Adrenal gland (tissue), 12 donors: Measurements from ENCODE around the gene IGFALS. TPM values are rescaled to one million over a fixed set of nuclear protein-coding genes. Genes with fewer than 3 reads are reported as not detected.

ENCODE experiments used
- DNase-seq, 7 donors: peaks; one replicate each; pipeline ENCODE4 v3.0.0-alpha.2; 2019 to 2020
- H3K27ac ChIP-seq, 5 donors: fragments of 200-600 bp; sonication (generic) in 4 of 5; 1 replicate in 3 of 5; 2 replicates in 2 of 5; pipeline versions ENCODE4 v1.5.1 to v1.8.0; 2016 to 2020; ENCODE audit warnings: mild to moderate bottlenecking in 1 of 5
- H3K27me3 ChIP-seq: fragments of 200-600 bp; 2 replicates; pipeline ENCODE4 v1.8.0; 2021
- H3K36me3 ChIP-seq, 2 donors: fragments of 200-600 bp; replicated peaks in 1 of 2; 1 replicate in 1 of 2; 2 replicates in 1 of 2; pipeline versions ENCODE4 v1.5.1 to v1.8.0; 2018 to 2022
- H3K4me1 ChIP-seq, 2 donors: fragments of 200-600 bp; replicated peaks in 1 of 2; 1 replicate in 1 of 2; 2 replicates in 1 of 2; pipeline versions ENCODE4 v1.5.1 to v1.8.0; 2018 to 2021
- H3K4me3 ChIP-seq, 4 donors: fragments of 200-600 bp; sonication (generic) in 3 of 4; one replicate each; pipeline ENCODE4 v1.5.1; 2016 to 2018
- H3K9me3 ChIP-seq, 3 donors: fragments of 200-600 bp; sonication (generic) in 1 of 3; replicated peaks in 1 of 3; 1 replicate in 2 of 3; 2 replicates in 1 of 3; pipeline versions ENCODE4 v1.5.1 to v1.8.0; 2016 to 2021
- CTCF ChIP-seq, 6 experiments: fragments of 450-650 bp in 4 of 6; fragments of 200-600 bp in 2 of 6; sonication (generic) in 1 of 6; IDR thresholded peaks; 1 replicate in 5 of 6; 2 replicates in 1 of 6; pipeline versions ENCODE4 v1.5.1 to v1.8.0; 2016 to 2021; ENCODE audit warnings: antibody characterized with exemption in 6 of 6, mild to moderate bottlenecking in 2 of 6, moderate library complexity in 1 of 6
- POLR2A ChIP-seq, 2 donors: fragments of 450-650 bp; IDR thresholded peaks; one replicate each; pipeline ENCODE4 v1.6.1; 2017; ENCODE audit warnings: antibody characterized with exemption in 2 of 2, mild to moderate bottlenecking in 2 of 2, moderate library complexity in 1 of 2
- WGBS, 4 donors: extraction: QIAGEN DNeasy Blood & Tissue Kit in 2 of 4; methylation state at CpG; one replicate each; pipeline versions ENCODE4 v1.1.5 to v1.1.7; 2013 to 2017; 5-methylcytosine and 5-hydroxymethylcytosine counted together
- intact Hi-C, 2 donors: fragments of 100-400 bp; cut with DNase I; formaldehyde crosslinking; loops; one replicate each; pipeline versions ENCODE4 v1.14.1 to v1.15.0; 2022 to 2023
- polyA plus RNA-seq, 3 donors: library from polyadenylated mRNA; stranded (reverse); fragments of 200-250 nt in 2 of 3; fragments of 350-450 nt in 1 of 3; fragmentation: Illumina TruSeq in 1 of 3; extraction: RNeasy Lipid Tissue Mini Kit (QIAGEN cat#74804) in 1 of 3; gene quantifications; one replicate each; pipeline ENCODE4 v1.2.3, GENCODE V29; 2013 to 2014
- total RNA-seq, 9 donors: library from RNA; depleted of rRNA in 4 of 9; stranded (reverse); fragments of >200 nt in 4 of 9; fragments of 120-200 nt in 1 of 9; fragmentation: NEBNext Ultra II Directional in 1 of 9; extraction: Animal tissue kit (Norgen Biotek cat#: 25700) in 1 of 9; gene quantifications; one replicate each; pipeline versions ENCODE4 v1.1.0 to v1.2.4, GENCODE V29; 2013 to 2023
- donor health status: healthy with polysubstance abuse.
- donor health status: Bipolar disorder and iron deficiency.
- donor health status: DM: yes; HTN: yes; CAD: no.
- donor health status: DM: no; HTN: no; CAD: no.
- donor health status: DM: no; HTN: no; CAD: no.
- donor health status: DM: yes; HTN: yes; CAD: no.

IGFALS gene
- total and polyA plus RNA-seq, 12 donors: 0.11 to 3.9 (median 0.31) TPM; not detected in 2

- no peak overlapping the region for H3K27ac ChIP-seq
- H3K4me1 ChIP-seq: no peaks in the 10 kb centered on the region
- H3K4me3 ChIP-seq: no peak overlapping the region
- DNase-seq: no peak
- H3K9me3 ChIP-seq: no peaks in the 10 kb centered on the region
- TF ChIP-seq CTCF (IDR thresholded peaks at IDR 0.05) (no peak), POLR2A (IDR thresholded peaks at IDR 0.05) (no peak)
- peaks cover 0 to 31% of the 10 kb centered on the region in 2 donors for H3K36me3 ChIP-seq
- H3K27me3 ChIP-seq: no peaks in the 10 kb centered on the region
- WGBS, 4 donors: 80 to 96% (median 95%) methylated on average over 1 to 53 of the region's 53 CpGs
- intact Hi-C loops: no loop called here
These were observed 2.1 kb downstream of the IGFALS start for GRCh38 chr16:1791256-1791942.

DNA sequence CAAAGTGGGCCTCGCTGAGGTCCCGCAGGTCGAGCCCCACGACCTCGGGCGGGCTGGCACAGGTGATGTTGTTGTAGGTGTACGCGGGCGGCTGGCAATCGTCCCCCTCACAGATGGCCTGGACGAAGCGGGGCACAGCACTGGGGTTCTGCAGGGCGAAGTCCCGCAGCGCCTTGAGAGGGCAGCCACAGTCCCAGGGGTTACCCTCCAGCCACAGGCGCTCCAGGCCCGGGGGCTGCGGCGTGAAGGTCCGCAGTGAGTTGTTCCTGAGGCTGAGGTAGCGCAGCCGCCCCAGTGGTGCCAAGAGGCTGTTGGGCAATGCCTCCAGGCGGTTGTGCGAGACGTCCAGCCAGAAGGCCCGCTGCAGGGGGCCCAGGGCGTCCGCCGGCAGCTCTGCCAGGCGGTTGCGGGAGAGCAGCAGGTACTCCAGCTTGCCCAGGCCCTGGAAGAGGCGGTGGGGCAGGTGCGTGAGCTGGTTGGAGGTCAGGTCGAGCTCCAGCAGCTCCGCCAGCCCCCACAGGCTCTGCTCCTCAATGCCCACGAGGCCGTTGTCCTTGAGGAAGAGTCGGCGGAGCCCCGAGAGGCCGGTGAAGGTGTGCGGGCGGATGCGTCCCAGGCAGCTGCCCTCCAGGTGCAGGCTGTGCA, 2.8 kb downstream of the IGFALS start:
- H3K4me3 ChIP-seq: no peak overlapping the region
- H3K4me1 ChIP-seq: no peaks in the 10 kb centered on the region
- no peak overlapping the region for H3K27ac ChIP-seq
- H3K9me3 ChIP-seq: no peaks in the 10 kb centered on the region
- peaks cover 0 to 32% of the 10 kb centered on the region in 2 donors for H3K36me3 ChIP-seq
- TF ChIP-seq CTCF (IDR thresholded peaks at IDR 0.05) (no peak), POLR2A (IDR thresholded peaks at IDR 0.05) (no peak)
- H3K27me3 ChIP-seq: no peaks in the 10 kb centered on the region
- WGBS, 4 donors: 93 to 94% methylated on average over 43 to 44 of the region's 44 CpGs; no CpG with 5 or more reads in 2 of the 4 donors
- peak in 2 of 7 donors; percentile 14 to 20 for DNase-seq
- intact Hi-C loops: no loop called here

GRCh38 chr16:1790261-1790610, 3.3 kb downstream of the IGFALS start:
- TF ChIP-seq POLR2A (IDR thresholded peaks at IDR 0.05) (no peak), CTCF (IDR thresholded peaks at IDR 0.05) (no peak)
- 92 to 94% (median 93%) methylated on average over 11 to 15 of the region's 15 CpGs for WGBS, 4 donors
- intact Hi-C loops: no loop called here
- H3K36me3 ChIP-seq: peaks cover 0 to 32% of the 10 kb centered on the region in 2 donors
- H3K27ac ChIP-seq: no peak overlapping the region
- no peaks in the 10 kb centered on the region for H3K27me3 ChIP-seq
- peak in 1 of 7 donors; percentile 15 for DNase-seq
- no peak overlapping the region for H3K4me3 ChIP-seq
- no peaks in the 10 kb centered on the region for H3K9me3 ChIP-seq
- no peaks in the 10 kb centered on the region for H3K4me1 ChIP-seq

DNA sequence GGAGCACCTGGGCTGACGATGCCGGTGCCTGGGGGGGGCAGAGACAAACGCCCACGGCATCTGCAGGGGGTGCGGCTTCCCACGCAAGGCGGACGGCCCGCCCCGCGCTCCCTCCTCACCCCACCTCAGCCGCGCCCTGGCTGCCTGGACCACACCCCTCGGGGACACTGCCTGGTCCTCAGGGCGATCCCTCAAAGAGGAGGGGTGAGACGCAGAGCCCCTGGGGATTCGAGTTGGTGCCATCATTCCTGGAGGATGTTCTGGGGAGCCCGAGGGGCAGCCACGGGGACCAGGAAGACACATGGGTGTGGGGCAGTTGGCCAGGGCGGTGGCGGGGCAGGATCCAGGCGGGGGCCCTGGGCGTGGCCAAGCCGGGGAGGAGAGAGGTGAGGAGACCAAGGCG, 3.9 kb downstream of the IGFALS start:
- 93 to 94% (median 93%) methylated on average over 8 to 25 of the region's 25 CpGs for WGBS, 4 donors
- Histone ChIP-seq H3K9me3 (no peaks in the 10 kb centered on the region), H3K27me3 (no peaks in the 10 kb centered on the region), H3K27ac (no peak overlapping the region), H3K36me3 (peaks cover 0 to 32% of the 10 kb centered on the region in 2 donors), H3K4me3 (no peak overlapping the region), H3K4me1 (no peaks in the 10 kb centered on the region)
- no peak for DNase-seq
- intact Hi-C loops: no loop called here
- TF ChIP-seq CTCF (IDR thresholded peaks at IDR 0.05): no peak
- no peak for TF ChIP-seq POLR2A (IDR thresholded peaks at IDR 0.05)
